VCaP (cell line): ENCODE measurements around the gene SNCG.
"Not testable (repeated sequence)": the region's sequence is repeated elsewhere in the genome, so short reads cannot be mapped to it uniquely, and the experiment has no call there.

Experiments
- H3K27ac ChIP-seq: fragments of 450-650 bp; 2 replicates; pipeline ENCODE4 v1.5.1; 2017
- TF ChIP-seq, protein P1 (sequence below): fragments of 450-650 bp; conservative IDR thresholded peaks from 2 replicates; pipeline ENCODE4 v1.5.1; 2017; ENCODE audit warnings: mild to moderate bottlenecking, moderate library complexity

Gene SNCG

DNA sequence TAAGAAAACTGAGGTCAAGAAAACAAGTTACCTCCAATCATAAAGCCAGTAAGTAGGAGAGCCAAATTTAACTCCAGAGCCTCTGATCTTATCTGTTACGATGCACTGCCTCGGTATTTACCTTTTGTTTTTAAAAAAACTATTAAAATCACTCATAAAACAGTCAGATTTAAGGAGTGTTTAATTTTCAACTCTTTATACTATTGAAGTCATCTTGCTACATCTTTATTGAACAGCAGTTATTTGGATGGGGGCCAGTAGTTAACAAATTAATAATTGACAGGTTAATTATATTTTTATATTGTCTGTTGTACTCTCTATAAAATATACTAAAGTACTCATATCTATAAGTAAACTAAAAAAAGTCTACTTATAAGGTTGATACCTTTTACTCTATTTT lies 34.5 kb downstream of the SNCG start:
- H3K27ac ChIP-seq: peak overlapping the region; percentile 85
- TF ChIP-seq, protein P1, sequence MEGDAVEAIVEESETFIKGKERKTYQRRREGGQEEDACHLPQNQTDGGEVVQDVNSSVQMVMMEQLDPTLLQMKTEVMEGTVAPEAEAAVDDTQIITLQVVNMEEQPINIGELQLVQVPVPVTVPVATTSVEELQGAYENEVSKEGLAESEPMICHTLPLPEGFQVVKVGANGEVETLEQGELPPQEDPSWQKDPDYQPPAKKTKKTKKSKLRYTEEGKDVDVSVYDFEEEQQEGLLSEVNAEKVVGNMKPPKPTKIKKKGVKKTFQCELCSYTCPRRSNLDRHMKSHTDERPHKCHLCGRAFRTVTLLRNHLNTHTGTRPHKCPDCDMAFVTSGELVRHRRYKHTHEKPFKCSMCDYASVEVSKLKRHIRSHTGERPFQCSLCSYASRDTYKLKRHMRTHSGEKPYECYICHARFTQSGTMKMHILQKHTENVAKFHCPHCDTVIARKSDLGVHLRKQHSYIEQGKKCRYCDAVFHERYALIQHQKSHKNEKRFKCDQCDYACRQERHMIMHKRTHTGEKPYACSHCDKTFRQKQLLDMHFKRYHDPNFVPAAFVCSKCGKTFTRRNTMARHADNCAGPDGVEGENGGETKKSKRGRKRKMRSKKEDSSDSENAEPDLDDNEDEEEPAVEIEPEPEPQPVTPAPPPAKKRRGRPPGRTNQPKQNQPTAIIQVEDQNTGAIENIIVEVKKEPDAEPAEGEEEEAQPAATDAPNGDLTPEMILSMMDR: no peak

DNA sequence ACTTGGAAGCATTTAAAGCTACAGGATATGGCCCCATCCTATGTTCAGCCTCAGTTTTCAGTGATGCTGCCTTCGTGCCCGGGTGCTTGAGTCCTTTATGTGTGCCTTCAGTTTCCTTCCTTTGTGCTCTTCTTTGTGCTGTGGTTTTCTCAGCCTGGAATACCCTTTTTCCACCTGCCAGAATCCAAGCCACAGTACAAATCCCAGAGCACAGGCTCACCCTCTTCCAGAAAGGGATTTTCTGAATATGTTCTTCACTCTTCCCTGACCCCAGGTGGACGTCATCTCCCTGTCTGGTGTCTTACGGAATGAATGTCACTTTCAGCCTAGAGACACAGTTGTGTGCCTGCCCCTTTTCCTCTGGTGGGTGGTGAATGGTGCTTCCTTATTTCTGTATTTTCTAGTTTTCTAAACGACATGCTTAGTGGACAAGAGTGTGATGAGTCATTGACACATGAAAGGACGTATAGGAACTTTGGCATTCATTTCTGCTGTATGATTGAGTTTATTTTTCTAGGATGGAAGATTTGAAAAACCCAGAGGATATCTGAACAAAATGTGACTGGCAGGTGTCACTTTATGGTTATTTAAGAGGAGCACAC lies 41.5 kb downstream of the SNCG start:
- not testable (repeated sequence) for H3K27ac ChIP-seq

GRCh38 chr10:87000491-87000890 lies 42.1 kb downstream of the SNCG start:
- H3K27ac ChIP-seq: no peak overlapping the region

DNA sequence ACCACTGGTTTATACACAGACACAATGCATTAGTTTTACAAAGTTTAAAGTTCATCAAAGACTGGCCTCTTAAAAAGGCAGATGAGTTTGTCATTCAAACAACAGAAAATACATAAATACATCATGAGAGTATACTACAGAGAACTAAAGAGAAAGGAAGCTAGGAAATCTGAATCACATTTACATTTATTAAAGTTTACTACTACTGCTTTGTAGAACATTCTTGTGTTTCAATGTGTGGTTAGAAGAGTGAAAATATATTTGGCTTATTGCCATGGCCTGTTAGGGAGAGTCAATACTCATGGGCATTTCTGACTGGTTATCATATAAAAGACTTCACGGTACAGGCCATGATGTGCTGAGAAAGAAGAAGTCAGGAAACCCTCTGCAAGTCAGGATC lies 48.7 kb downstream of the SNCG start:
- H3K27ac ChIP-seq: peak overlapping the region; percentile 85

More at GRCh38 chr10:87000491-87000890, 42.1 kb downstream of the SNCG start:
- TF ChIP-seq, protein P1: no peak

DNA sequence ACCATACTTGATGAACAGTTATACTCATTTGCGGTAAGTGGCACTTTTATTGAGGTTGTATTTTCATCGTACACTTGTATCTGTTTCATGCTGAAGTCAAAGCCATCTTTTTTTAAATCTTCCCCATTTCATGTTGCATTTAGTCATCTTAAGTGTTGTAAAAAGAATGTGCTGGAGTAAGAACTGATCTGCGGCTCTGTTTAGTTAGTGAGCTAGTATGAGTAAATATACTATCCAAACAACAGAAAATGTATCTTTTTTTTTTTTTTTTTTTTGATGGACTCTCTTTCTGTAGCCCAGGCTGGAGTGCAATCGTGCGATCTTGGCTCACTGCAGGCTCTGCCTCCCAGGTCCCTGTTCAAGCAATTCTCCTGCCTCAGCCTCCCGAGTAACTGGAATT lies 49.3 kb downstream of the SNCG start:
- peak overlapping the region; percentile 85 for H3K27ac ChIP-seq

DNA sequence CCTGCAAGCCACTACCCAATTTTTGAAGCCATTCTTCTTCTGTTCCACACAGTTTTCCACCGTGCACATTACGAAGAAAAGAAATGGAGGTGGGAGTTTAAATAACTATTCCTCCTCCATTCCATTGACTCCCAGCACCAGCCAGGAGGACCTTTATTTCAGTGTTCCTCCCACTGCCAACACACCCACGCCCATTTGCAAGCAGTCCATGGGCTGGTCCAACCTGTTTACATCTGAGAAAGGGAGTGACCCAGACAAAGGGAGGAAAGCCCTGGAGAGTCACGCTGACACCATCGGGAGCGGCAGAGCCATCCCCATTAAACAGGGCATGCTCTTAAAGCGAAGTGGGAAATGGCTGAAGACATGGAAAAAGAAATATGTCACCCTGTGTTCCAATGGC lies 49.9 kb downstream of the SNCG start:
- H3K27ac ChIP-seq: peak overlapping the region; percentile 85

GRCh38 chr10:87009134-87009696 lies 50.8 kb downstream of the SNCG start:
- H3K27ac ChIP-seq: peak overlapping the region; percentile 85; the same call in 1 of the 2 replicates
